Measurements from ENCODE around the gene KLK4. TPM values are rescaled to one million over a fixed set of nuclear protein-coding genes. Genes with fewer than 3 reads are reported as not detected.

Gene KLK4
- total and polyA plus RNA-seq, 2 of the 13 experiments (the other 11 are each of a cell fraction or from before 2014, with no cell fraction given), result not detected

GRCh38 chr19:50949861-50950260 lies 38.7 kb upstream of the KLK4 start (continued):
- TF ChIP-seq ZBTB44 (CRISPR knock-in tag; IDR thresholded peaks at IDR 0.05) (no peak), ZNF644 (CRISPR knock-in tag; IDR thresholded peaks at IDR 0.05; ENCODE audit: low read depth) (no peak), TOE1 (CRISPR knock-in tag; IDR thresholded peaks at IDR 0.05) (no peak), ZNF282 (IDR thresholded peaks at IDR 0.05; ENCODE audit: partially characterized antibody) (no peak), ZNF354B (CRISPR knock-in tag; IDR thresholded peaks at IDR 0.05) (no peak), GLMP (CRISPR knock-in tag; IDR thresholded peaks at IDR 0.05; ENCODE audit: borderline replicate concordance) (no peak), ZBTB7A (CRISPR knock-in tag; IDR thresholded peaks at IDR 0.05) (no peak), FLYWCH1 (CRISPR knock-in tag; IDR thresholded peaks at IDR 0.05) (no peak), NR0B2 (CRISPR knock-in tag; IDR thresholded peaks at IDR 0.05) (no peak)

- H3K4me2 ChIP-seq (ENCODE audit: low read depth, low read length), result no peak overlapping the region
- no TSS peak for BruUV-seq (replicated peaks)
- TF ChIP-seq ZNF557 (CRISPR knock-in tag; IDR thresholded peaks at IDR 0.05) (no peak), ZBTB7B (CRISPR knock-in tag; IDR thresholded peaks at IDR 0.05) (no peak), ZNF121 (CRISPR knock-in tag; IDR thresholded peaks at IDR 0.05) (no peak)
- POLR2A ChIA-PET, result no interaction called here
- H3K9ac ChIP-seq (ENCODE audit: insufficient read depth, low read depth, low read length), result no peak overlapping the region
- no peaks in the 10 kb centered on the region for H4K20me1 ChIP-seq (ENCODE audit: insufficient read depth, low read length)
- H3K27ac ChIP-seq (ENCODE audit: extremely low read length, insufficient read depth, low read length), result no peak overlapping the region
- H3K36me3 ChIP-seq (replicated peaks in 1 of 2; ENCODE audit: control insufficient read depth in 1 of 2, insufficient read depth in 2 of 2, low read length in 2 of 2), result no peaks in the 10 kb centered on the region
- WGBS (ENCODE audit: low lambda C conversion rate), result 7% methylated on average over 4 of the region's 4 CpGs
- H2AFZ ChIP-seq (ENCODE audit: low read length), result no peak overlapping the region
- CTCF ChIA-PET (ENCODE audit: low intra/inter-chr PET ratio, low total read pairs), result no interaction called here
- FAIRE-seq (no peak), DNase-seq (ENCODE audit: low spot score) (no peak), ATAC-seq (no peak)
- no peaks in the 10 kb centered on the region for H3K4me1 ChIP-seq (ENCODE audit: insufficient read depth, low read length)
- intact Hi-C loops (cut with micrococcal nuclease; ENCODE audit: unreplicated experiment) (no loop called here), in situ Hi-C loops (cut with HindIII; ENCODE audit: extremely low pct_ligation_motif_present, low pct_unique_long_range_greater_than_20kb) (loop anchor here (25.0 kb wide), 1 partner anchor 140 kb away; the partner anchor contains the start of gene KLK14)
- H3K79me2 ChIP-seq (ENCODE audit: insufficient read depth, low read length), result no peaks in the 10 kb centered on the region
- no peaks in the 10 kb centered on the region for H3K9me3 ChIP-seq (ENCODE audit: low read length)
- H3K27me3 ChIP-seq (ENCODE audit: control insufficient read depth in 1 of 2, insufficient read depth in 2 of 2, low read length in 2 of 2), result peaks cover 0 to 7% of the 10 kb centered on the region in 2 experiments; a peak in 2 of 5 replicates
- no peak overlapping the region for H3K4me3 ChIP-seq (replicated peaks in 1 of 3; ENCODE audit: insufficient read depth in 1 of 3, low read depth in 2 of 3, low read length in 3 of 3)
Measured at GRCh38 chr19:50947123-50947522, 35.9 kb upstream of the KLK4 start.
